Measurements from ENCODE around the gene ZC3H18. TPM values are rescaled to one million over a fixed set of nuclear protein-coding genes. Genes with fewer than 3 reads are reported as not detected.

The ZC3H18 gene
- polyA plus RNA-seq, 3 donors: 5.5 to 36.4 (median 6.8) TPM

GRCh38 chr16:88541831-88542616 is 28.2 kb upstream of the ZC3H18 start:
- no peak overlapping the region for H3K9ac ChIP-seq (ENCODE audit: insufficient read depth, low read length, poor library complexity, severe bottlenecking)
- H3K27ac ChIP-seq (ENCODE audit: low read depth in 1 of 2, low read length in 2 of 2): no peak overlapping the region
- no peak overlapping the region for H3K4me2 ChIP-seq (replicated peaks; ENCODE audit: extremely low read depth, low read length, poor library complexity, severe bottlenecking)
- no peaks in the 10 kb centered on the region for H3K36me3 Mint-ChIP-seq
- H3K27ac Mint-ChIP-seq: no peak overlapping the region
- no peak overlapping the region for H3K4me3 Mint-ChIP-seq
- DNase-seq: no peak
- no peaks in the 10 kb centered on the region for H3K4me1 Mint-ChIP-seq
- H3K79me2 ChIP-seq (ENCODE audit: insufficient read depth, low read length): no peaks in the 10 kb centered on the region
- H3K4me3 ChIP-seq (replicated peaks in 1 of 3; ENCODE audit: low read depth in 2 of 3, low read length in 3 of 3): no peak overlapping the region
- H3K36me3 ChIP-seq (replicated peaks in 1 of 2; ENCODE audit: control insufficient read depth in 1 of 2, insufficient read depth in 2 of 2, low read length in 2 of 2): no peaks in the 10 kb centered on the region
- intact Hi-C loops (cut with micrococcal nuclease): no loop called here
- no peaks in the 10 kb centered on the region for H4K20me1 ChIP-seq (ENCODE audit: insufficient read depth, low read length)
- peaks cover 27 to 37% of the 10 kb centered on the region in 2 donors for H3K9me3 ChIP-seq (replicated peaks in 1 of 2; ENCODE audit: control insufficient read depth in 1 of 2, insufficient read depth in 1 of 2, low read length in 2 of 2)
- H3K4me1 ChIP-seq (ENCODE audit: control insufficient read depth in 1 of 2, insufficient read depth in 2 of 2, low read length in 2 of 2): no peaks in the 10 kb centered on the region
- H3K27me3 ChIP-seq (ENCODE audit: control insufficient read depth in 2 of 2, insufficient read depth in 2 of 2, low read length in 2 of 2): peaks cover 0 to 21% of the 10 kb centered on the region in 2 donors
- H3K27me3 Mint-ChIP-seq (ENCODE audit: low read depth in 3 of 3): peaks cover 20 to 44% (median 28%) of the 10 kb centered on the region in 3 donors
- no peak for TF ChIP-seq CTCF (IDR thresholded peaks at IDR 0.05)
- WGBS (ENCODE audit: insufficient coverage): 74% methylated on average over 11 of the region's 15 CpGs
- peaks cover 21 to 39% (median 36%) of the 10 kb centered on the region in 7 donors for H3K9me3 Mint-ChIP-seq
- H2AFZ ChIP-seq (ENCODE audit: insufficient read depth, low read depth, low read length, poor library complexity, severe bottlenecking): no peak overlapping the region

- Histone ChIP-seq H3K36me3 (replicated peaks in 1 of 2; ENCODE audit: control insufficient read depth in 1 of 2, insufficient read depth in 2 of 2, low read length in 2 of 2) (no peaks in the 10 kb centered on the region), H3K27ac (ENCODE audit: low read depth in 1 of 2, low read length in 2 of 2) (no peak overlapping the region), H4K20me1 (ENCODE audit: insufficient read depth, low read length) (no peaks in the 10 kb centered on the region), H3K9me3 (replicated peaks in 1 of 2; ENCODE audit: control insufficient read depth in 1 of 2, insufficient read depth in 1 of 2, low read length in 2 of 2) (peaks cover 27 to 37% of the 10 kb centered on the region in 2 donors), H2AFZ (ENCODE audit: insufficient read depth, low read depth, low read length, poor library complexity, severe bottlenecking) (no peak overlapping the region), H3K79me2 (ENCODE audit: insufficient read depth, low read length) (no peaks in the 10 kb centered on the region), H3K9ac (ENCODE audit: insufficient read depth, low read length, poor library complexity, severe bottlenecking) (no peak overlapping the region), H3K27me3 (ENCODE audit: control insufficient read depth in 2 of 2, insufficient read depth in 2 of 2, low read length in 2 of 2) (peaks cover 0 to 25% of the 10 kb centered on the region in 2 donors), H3K4me3 (replicated peaks in 1 of 3; ENCODE audit: low read depth in 2 of 3, low read length in 3 of 3) (no peak overlapping the region), H3K4me1 (ENCODE audit: control insufficient read depth in 1 of 2, insufficient read depth in 2 of 2, low read length in 2 of 2) (no peaks in the 10 kb centered on the region), H3K4me2 (replicated peaks; ENCODE audit: extremely low read depth, low read length, poor library complexity, severe bottlenecking) (no peak overlapping the region)
- 87% methylated on average over 3 of the region's 8 CpGs for WGBS (ENCODE audit: insufficient coverage)
- Mint-ChIP-seq H3K4me1 (no peaks in the 10 kb centered on the region), H3K27me3 (ENCODE audit: low read depth in 3 of 3) (peaks cover 14 to 49% (median 27%) of the 10 kb centered on the region in 3 donors), H3K27ac (no peak overlapping the region), H3K4me3 (no peak overlapping the region), H3K36me3 (no peaks in the 10 kb centered on the region), H3K9me3 (peaks cover 21 to 39% (median 36%) of the 10 kb centered on the region in 7 donors)
- intact Hi-C loops (cut with micrococcal nuclease): no loop called here
- no peak for TF ChIP-seq CTCF (IDR thresholded peaks at IDR 0.05)
- DNase-seq: no peak
Observed at GRCh38 chr16:88543230-88543813, 26.9 kb upstream of the ZC3H18 start.

Data from CD14-positive monocyte (primary cell).